HEK293 (cell line): ENCODE measurements around the gene CFAP299.

ENCODE experiments used
- CTCF ChIP-seq: fragments of 450-650 bp; formaldehyde crosslinking; IDR thresholded peaks from 2 replicates; pipeline ENCODE4 v1.5.1; 2016; ENCODE audit warnings: missing biosample characterization, missing genetic modification characterization
- KLF8 ChIP-seq: fragments of 450-650 bp; formaldehyde crosslinking; IDR thresholded peaks from 2 replicates; pipeline ENCODE4 v1.5.1; 2016; ENCODE audit warnings: missing biosample characterization, missing genetic modification characterization
- ZBTB10 ChIP-seq: fragments of 450-650 bp; formaldehyde crosslinking; IDR thresholded peaks from 2 replicates; pipeline ENCODE4 v1.5.1; 2016; ENCODE audit warnings: missing biosample characterization, missing genetic modification characterization
- ZFP3 ChIP-seq: fragments of 450-650 bp; formaldehyde crosslinking; IDR thresholded peaks from 2 replicates; pipeline ENCODE4 v1.5.1; 2016; ENCODE audit warnings: low read depth, missing biosample characterization, missing genetic modification characterization
- ZFP69B ChIP-seq: fragments of 450-650 bp; formaldehyde crosslinking; IDR thresholded peaks from 2 replicates; pipeline ENCODE4 v1.5.1; 2016; ENCODE audit warnings: missing biosample characterization, missing genetic modification characterization
- ZNF140 ChIP-seq: fragments of 450-650 bp; formaldehyde crosslinking; IDR thresholded peaks from 2 replicates; pipeline ENCODE4 v1.5.1; 2016; ENCODE audit warnings: missing biosample characterization, missing genetic modification characterization
- ZNF292 ChIP-seq: fragments of 450-650 bp; formaldehyde crosslinking; IDR thresholded peaks from 2 replicates; pipeline ENCODE4 v1.5.1; 2016; ENCODE audit warnings: low read depth, missing biosample characterization, missing genetic modification characterization, borderline replicate concordance
- ZNF394 ChIP-seq: fragments of 450-650 bp; formaldehyde crosslinking; IDR thresholded peaks from 2 replicates; pipeline ENCODE4 v1.5.1; 2016; ENCODE audit warnings: missing biosample characterization, missing genetic modification characterization, mild to moderate bottlenecking, moderate library complexity, borderline replicate concordance
- ZNF404 ChIP-seq: fragments of 450-650 bp; formaldehyde crosslinking; IDR thresholded peaks from 2 replicates; pipeline ENCODE4 v1.5.1; 2017; ENCODE audit warnings: missing biosample characterization, missing genetic modification characterization
- ZNF707 ChIP-seq: fragments of 450-650 bp; formaldehyde crosslinking; IDR thresholded peaks from 2 replicates; pipeline ENCODE4 v1.5.1; 2016; ENCODE audit warnings: missing biosample characterization, missing genetic modification characterization

- no peak for TF ChIP-seq CTCF (tag by site-specific recombination)
- no peak for TF ChIP-seq ZNF292 (tag by site-specific recombination)
- no peak for TF ChIP-seq ZNF404
- no peak for TF ChIP-seq ZNF394 (tag by site-specific recombination)
- TF ChIP-seq ZNF140 (tag by site-specific recombination): no peak
- TF ChIP-seq ZFP69B: no peak
- no peak for TF ChIP-seq ZBTB10 (tag by site-specific recombination)
- no peak for TF ChIP-seq ZNF707 (tag by site-specific recombination)
- no peak for TF ChIP-seq ZFP3 (tag by site-specific recombination)
- no peak for TF ChIP-seq KLF8
These were observed 596.1 kb downstream of the CFAP299 start for GRCh38 chr4:80931631-80932081.
